ENCODE results near the gene ASMT. TPM values are rescaled to one million over a fixed set of nuclear protein-coding genes. Genes with fewer than 3 reads are reported as not detected.

Gene ASMT
- total and polyA plus RNA-seq, 9 donors = 0.07 to 0.89 (median 0.15) TPM; not detected in 5

- DNase-seq = no peak
- Histone ChIP-seq H3K36me3 (ENCODE audit: control insufficient read depth, insufficient read depth, low read length) (peaks cover 14% of the 10 kb centered on the region), H3K27ac (ENCODE audit: low read length) (no peak overlapping the region), H3K4me1 (ENCODE audit: control insufficient read depth, insufficient read depth, low read length) (peaks cover 17% of the 10 kb centered on the region), H3K9me3 (replicated peaks; ENCODE audit: control insufficient read depth, low read depth, low read length) (no peaks in the 10 kb centered on the region), H3K27me3 (ENCODE audit: control insufficient read depth, insufficient read depth, low read length) (no peaks in the 10 kb centered on the region), H3K4me3 (ENCODE audit: low read length) (no peak overlapping the region)
- 92% methylated on average over 5 of the region's 12 CpGs for WGBS (ENCODE audit: insufficient coverage)
Measured at GRCh38 chrX:1589356-1590130, 25.3 kb upstream of the ASMT start.

GRCh38 chrX:1591102-1591862 lies 23.6 kb upstream of the ASMT start, which contains the start of gene AKAP17A:
Gene AKAP17A (plus strand): TSS chrX:1591604. CDS start chrX:1593463, 1,859 bp downstream.
- no peaks in the 10 kb centered on the region for H3K27me3 ChIP-seq (ENCODE audit: control insufficient read depth, insufficient read depth, low read length)
- H3K4me3 ChIP-seq (ENCODE audit: low read length) = peak within 1 kb of the TSS; percentile 69
- peak within 1 kb of the TSS; percentile 72 for H3K27ac ChIP-seq (ENCODE audit: low read length)
- no peaks in the 10 kb centered on the region for H3K9me3 ChIP-seq (replicated peaks; ENCODE audit: control insufficient read depth, low read depth, low read length)
- peak; percentile 97 for DNase-seq
- peaks cover 17% of the 10 kb centered on the region for H3K4me1 ChIP-seq (ENCODE audit: control insufficient read depth, insufficient read depth, low read length)
- WGBS (ENCODE audit: insufficient coverage) = under 1% methylated on average over 62 of the region's 66 CpGs
- H3K36me3 ChIP-seq (ENCODE audit: control insufficient read depth, insufficient read depth, low read length) = peaks cover 31% of the 10 kb centered on the region

GRCh38 chrX:1591863-1592469 lies 22.9 kb upstream of the ASMT start:
- Histone ChIP-seq H3K27me3 (ENCODE audit: control insufficient read depth, insufficient read depth, low read length) (no peaks in the 10 kb centered on the region), H3K4me3 (ENCODE audit: low read length) (peak overlapping the region; percentile 69), H3K36me3 (ENCODE audit: control insufficient read depth, insufficient read depth, low read length) (peaks cover 35% of the 10 kb centered on the region), H3K4me1 (ENCODE audit: control insufficient read depth, insufficient read depth, low read length) (peaks cover 17% of the 10 kb centered on the region), H3K27ac (ENCODE audit: low read length) (peak overlapping the region; percentile 72), H3K9me3 (replicated peaks; ENCODE audit: control insufficient read depth, low read depth, low read length) (no peaks in the 10 kb centered on the region)
- DNase-seq = no peak
- WGBS (ENCODE audit: insufficient coverage) = 2% methylated on average over 28 of the region's 35 CpGs

- DNase-seq = peak; percentile 43
Measured at GRCh38 chrX:1592470-1593142, 22.3 kb upstream of the ASMT start.

DNA sequence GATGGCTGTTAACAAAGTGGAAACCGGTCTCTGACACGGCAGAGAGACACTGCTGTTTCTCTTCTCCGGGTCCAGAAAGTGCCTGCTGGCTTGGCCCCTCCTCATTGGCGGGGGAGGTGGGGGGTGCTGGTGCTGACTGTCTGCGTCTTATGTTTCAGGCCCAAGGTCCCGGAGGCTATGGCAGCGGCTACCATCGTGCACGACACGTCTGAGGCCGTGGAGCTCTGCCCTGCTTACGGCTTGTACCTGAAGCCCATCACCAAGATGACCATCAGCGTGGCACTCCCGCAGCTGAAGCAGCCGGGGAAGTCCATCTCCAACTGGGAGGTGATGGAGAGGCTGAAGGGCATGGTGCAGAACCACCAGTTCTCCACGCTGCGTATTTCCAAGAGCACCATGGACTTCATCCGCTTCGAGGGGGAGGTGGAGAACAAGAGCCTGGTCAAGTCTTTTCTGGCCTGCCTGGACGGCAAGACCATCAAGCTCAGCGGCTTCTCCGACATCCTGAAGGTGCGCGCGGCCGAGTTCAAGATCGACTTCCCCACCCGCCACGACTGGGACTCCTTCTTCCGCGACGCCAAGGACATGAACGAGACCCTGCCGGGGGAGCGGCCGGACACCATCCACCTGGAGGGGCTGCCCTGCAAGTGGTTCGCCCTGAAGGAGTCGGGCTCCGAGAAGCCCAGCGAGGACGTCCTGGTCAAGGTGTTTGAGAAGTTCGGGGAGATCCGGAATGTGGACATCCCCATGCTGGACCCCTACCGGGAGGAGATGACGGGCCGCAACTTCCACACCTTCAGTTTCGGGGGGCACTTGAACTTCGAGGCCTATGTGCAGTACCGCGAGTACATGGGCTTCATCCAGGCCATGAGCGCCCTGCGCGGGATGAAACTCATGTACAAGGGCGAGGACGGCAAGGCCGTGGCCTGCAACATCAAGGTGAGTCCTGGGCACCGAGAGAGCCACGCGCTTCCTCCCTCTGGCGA lies 21.3 kb upstream of the ASMT start:
- peaks cover 52% of the 10 kb centered on the region for H3K36me3 ChIP-seq (ENCODE audit: control insufficient read depth, insufficient read depth, low read length)
- 87% methylated on average over 59 of the region's 60 CpGs for WGBS (ENCODE audit: insufficient coverage)
- no peak for DNase-seq
- no peaks in the 10 kb centered on the region for H3K27me3 ChIP-seq (ENCODE audit: control insufficient read depth, insufficient read depth, low read length)
- H3K4me1 ChIP-seq (ENCODE audit: control insufficient read depth, insufficient read depth, low read length) = peaks cover 17% of the 10 kb centered on the region
- H3K27ac ChIP-seq (ENCODE audit: low read length) = peak overlapping the region; percentile 1
- H3K4me3 ChIP-seq (ENCODE audit: low read length) = peak overlapping the region; percentile 69
- no peaks in the 10 kb centered on the region for H3K9me3 ChIP-seq (replicated peaks; ENCODE audit: control insufficient read depth, low read depth, low read length)

More at GRCh38 chrX:1592470-1593142, 22.3 kb upstream of the ASMT start:
- 0% methylated on average over 11 of the region's 28 CpGs for WGBS (ENCODE audit: insufficient coverage)
- Histone ChIP-seq H3K27me3 (ENCODE audit: control insufficient read depth, insufficient read depth, low read length) (no peaks in the 10 kb centered on the region), H3K4me3 (ENCODE audit: low read length) (peak overlapping the region; percentile 69), H3K36me3 (ENCODE audit: control insufficient read depth, insufficient read depth, low read length) (peaks cover 42% of the 10 kb centered on the region), H3K27ac (ENCODE audit: low read length) (peak overlapping the region; percentile 72), H3K9me3 (replicated peaks; ENCODE audit: control insufficient read depth, low read depth, low read length) (no peaks in the 10 kb centered on the region), H3K4me1 (ENCODE audit: control insufficient read depth, insufficient read depth, low read length) (peaks cover 17% of the 10 kb centered on the region)

GRCh38 chrX:1595711-1596060 lies 19.2 kb upstream of the ASMT start:
- DNase-seq = no peak
- peaks cover 72% of the 10 kb centered on the region for H3K36me3 ChIP-seq (ENCODE audit: control insufficient read depth, insufficient read depth, low read length)
- no peaks in the 10 kb centered on the region for H3K27me3 ChIP-seq (ENCODE audit: control insufficient read depth, insufficient read depth, low read length)
- H3K9me3 ChIP-seq (replicated peaks; ENCODE audit: control insufficient read depth, low read depth, low read length) = no peaks in the 10 kb centered on the region
- no peak overlapping the region for H3K4me3 ChIP-seq (ENCODE audit: low read length)
- 91% methylated on average over 15 of the region's 17 CpGs for WGBS (ENCODE audit: insufficient coverage)
- H3K4me1 ChIP-seq (ENCODE audit: control insufficient read depth, insufficient read depth, low read length) = peaks cover 17% of the 10 kb centered on the region
- H3K27ac ChIP-seq (ENCODE audit: low read length) = no peak overlapping the region

DNA sequence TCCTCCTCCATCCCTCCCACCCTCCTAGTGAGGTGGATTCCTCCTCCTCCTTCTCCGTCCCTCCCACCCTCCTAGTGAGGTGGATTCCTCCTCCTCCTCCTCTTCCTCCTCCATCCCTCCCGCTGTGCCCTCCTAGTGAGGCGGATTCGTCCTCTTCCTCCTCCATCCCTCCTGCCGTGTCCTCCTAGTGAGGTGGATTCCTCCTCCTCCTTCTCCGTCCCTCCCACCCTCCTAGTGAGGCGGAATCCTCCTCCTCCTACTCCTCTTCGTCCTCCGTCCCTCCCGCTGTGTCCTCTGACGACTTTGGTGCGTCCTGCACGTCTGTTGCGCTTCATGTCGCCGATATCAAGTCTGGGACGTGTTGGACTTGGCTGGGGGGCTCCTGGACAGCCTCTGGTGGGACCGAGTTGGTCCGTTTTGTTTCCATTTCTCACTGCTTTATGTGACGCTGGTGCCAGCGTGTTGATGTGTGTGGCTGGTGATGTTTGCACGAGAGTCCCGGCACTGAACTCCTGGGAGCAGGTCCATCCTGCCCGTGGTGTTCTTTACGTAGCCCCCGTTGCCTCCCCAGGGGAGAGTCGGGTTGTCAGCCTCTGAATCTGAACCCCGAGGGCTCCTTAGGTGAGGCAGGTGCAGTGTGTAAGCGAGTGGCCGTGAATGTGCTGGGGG lies 18.0 kb upstream of the ASMT start:
- Histone ChIP-seq H3K27ac (ENCODE audit: low read length) (no peak overlapping the region), H3K27me3 (ENCODE audit: control insufficient read depth, insufficient read depth, low read length) (no peaks in the 10 kb centered on the region), H3K36me3 (ENCODE audit: control insufficient read depth, insufficient read depth, low read length) (peaks cover 83% of the 10 kb centered on the region), H3K4me1 (ENCODE audit: control insufficient read depth, insufficient read depth, low read length) (peaks cover 17% of the 10 kb centered on the region), H3K4me3 (ENCODE audit: low read length) (no peak overlapping the region), H3K9me3 (replicated peaks; ENCODE audit: control insufficient read depth, low read depth, low read length) (no peaks in the 10 kb centered on the region)
- DNase-seq = no peak
- 90% methylated on average over 24 of the region's 30 CpGs for WGBS (ENCODE audit: insufficient coverage)

DNA sequence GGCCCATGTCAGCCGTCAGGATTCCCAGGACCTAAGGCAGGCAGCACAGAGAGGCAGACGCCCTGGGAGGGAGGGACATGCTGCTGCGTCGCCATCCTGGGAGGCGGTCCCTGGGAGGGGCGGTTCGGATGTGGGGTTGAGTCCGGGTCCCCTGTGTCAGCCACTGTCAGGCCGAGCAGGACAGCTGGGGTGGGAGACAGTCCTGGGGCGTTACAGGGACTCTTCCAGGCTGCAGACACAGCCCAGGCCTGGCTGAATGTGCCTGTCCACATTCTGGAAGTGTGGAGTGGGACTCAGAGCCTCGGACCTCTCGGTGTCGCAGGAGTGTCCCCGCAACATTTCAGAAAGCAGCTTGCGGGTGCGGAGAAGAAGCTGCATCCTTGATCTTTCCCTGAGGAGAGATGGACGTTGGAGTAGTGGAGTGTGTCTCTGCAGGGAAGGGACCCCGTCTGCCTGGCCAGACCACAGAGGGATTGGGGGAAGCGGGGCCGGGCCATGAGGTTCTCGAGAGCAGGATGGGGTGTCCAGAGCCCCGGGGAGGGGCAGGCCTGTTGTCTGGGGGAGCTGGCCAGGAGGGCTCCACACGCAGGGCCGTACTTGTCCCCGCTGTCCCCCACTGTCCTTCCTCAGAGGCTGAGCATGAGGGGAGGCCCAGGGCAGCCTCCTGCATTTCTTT lies 17.4 kb upstream of the ASMT start:
- peaks cover 90% of the 10 kb centered on the region for H3K36me3 ChIP-seq (ENCODE audit: control insufficient read depth, insufficient read depth, low read length)
- no peak overlapping the region for H3K27ac ChIP-seq (ENCODE audit: low read length)
- no peaks in the 10 kb centered on the region for H3K9me3 ChIP-seq (replicated peaks; ENCODE audit: control insufficient read depth, low read depth, low read length)
- 89% methylated on average over 24 of the region's 25 CpGs for WGBS (ENCODE audit: insufficient coverage)
- H3K27me3 ChIP-seq (ENCODE audit: control insufficient read depth, insufficient read depth, low read length) = no peaks in the 10 kb centered on the region
- DNase-seq = no peak
- H3K4me1 ChIP-seq (ENCODE audit: control insufficient read depth, insufficient read depth, low read length) = peaks cover 13% of the 10 kb centered on the region
- H3K4me3 ChIP-seq (ENCODE audit: low read length) = no peak overlapping the region

Data from muscle of leg (tissue), 11 donors.